Activated naive CD8-positive, alpha-beta T cell (primary cell): ENCODE measurements around the gene SPEF1.
"Not testable (repeated sequence)": the region's sequence is repeated elsewhere in the genome, so short reads cannot be mapped to it uniquely, and the experiment has no call there.

Source experiments
- H3K27ac Mint-ChIP-seq: one replicate; pipeline ENCODE4 v1.8.0; 2021; ENCODE audit warnings: mixed read lengths
- H3K27me3 Mint-ChIP-seq: one replicate; pipeline ENCODE4 v1.8.0; 2021; ENCODE audit warnings: mixed read lengths
- H3K36me3 Mint-ChIP-seq: one replicate; pipeline ENCODE4 v1.8.0; 2021; ENCODE audit warnings: mixed read lengths
- H3K4me1 Mint-ChIP-seq: one replicate; pipeline ENCODE4 v1.8.0; 2021; ENCODE audit warnings: low read depth, mixed read lengths
- H3K4me3 Mint-ChIP-seq: one replicate; pipeline ENCODE4 v1.8.0; 2021; ENCODE audit warnings: mild to moderate bottlenecking, mixed read lengths
- H3K9me3 Mint-ChIP-seq: one replicate; pipeline ENCODE4 v1.8.0; 2021; ENCODE audit warnings: low read depth, mixed read lengths

The SPEF1 gene, protein sequence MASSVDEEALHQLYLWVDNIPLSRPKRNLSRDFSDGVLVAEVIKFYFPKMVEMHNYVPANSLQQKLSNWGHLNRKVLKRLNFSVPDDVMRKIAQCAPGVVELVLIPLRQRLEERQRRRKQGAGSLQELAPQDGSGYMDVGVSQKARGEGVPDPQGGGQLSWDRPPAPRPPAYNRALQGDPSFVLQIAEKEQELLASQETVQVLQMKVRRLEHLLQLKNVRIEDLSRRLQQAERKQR

DNA sequence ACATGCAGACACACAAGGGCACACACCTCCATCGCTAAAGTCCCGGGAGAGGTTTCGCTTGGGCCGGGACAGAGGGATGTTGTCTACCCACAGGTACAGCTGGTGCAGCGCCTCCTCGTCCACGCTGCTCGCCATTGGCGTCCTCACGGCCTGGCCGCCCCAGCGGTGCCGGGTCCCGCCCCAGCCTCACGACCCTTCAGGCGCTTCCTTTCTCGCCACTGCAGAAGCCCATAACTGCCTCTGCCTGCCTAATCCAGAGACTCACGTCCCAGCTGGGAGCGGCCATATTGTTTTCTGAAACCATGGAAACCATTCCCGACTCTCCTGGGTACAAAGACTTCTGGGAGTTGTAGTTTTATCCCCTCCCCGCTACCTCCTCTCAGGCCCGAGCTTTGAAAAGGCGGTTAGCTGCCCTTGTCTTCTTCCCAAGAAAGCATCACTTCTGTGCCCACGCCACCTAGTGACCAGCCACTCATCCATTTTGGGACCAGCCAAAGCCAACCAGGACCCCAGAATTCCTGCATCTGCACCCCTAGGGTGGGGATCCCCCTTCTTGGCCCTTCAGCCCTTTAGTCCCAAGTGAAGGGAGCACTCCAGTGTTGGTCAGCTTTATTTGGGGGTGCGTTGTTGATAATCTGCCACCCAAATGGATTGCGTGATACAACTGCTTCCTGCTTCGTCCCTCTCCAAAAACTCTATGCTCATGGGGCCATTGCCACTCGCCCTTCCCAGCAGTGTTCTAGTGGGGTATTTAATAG lies at the start of gene SPEF1:
Gene SPEF1 (minus strand): TSS at position 296 of the 758 bp plus-strand sequence. CDS start 161 bp downstream, at position 135.
- Mint-ChIP-seq H3K4me3 (peak within 1 kb of the TSS; percentile 33), H3K27me3 (no peaks in the 10 kb centered on the region), H3K4me1 (peaks cover 39% of the 10 kb centered on the region), H3K36me3 (no peaks in the 10 kb centered on the region), H3K27ac (peak within 1 kb of the TSS; percentile 50), H3K9me3 (no peaks in the 10 kb centered on the region)

DNA sequence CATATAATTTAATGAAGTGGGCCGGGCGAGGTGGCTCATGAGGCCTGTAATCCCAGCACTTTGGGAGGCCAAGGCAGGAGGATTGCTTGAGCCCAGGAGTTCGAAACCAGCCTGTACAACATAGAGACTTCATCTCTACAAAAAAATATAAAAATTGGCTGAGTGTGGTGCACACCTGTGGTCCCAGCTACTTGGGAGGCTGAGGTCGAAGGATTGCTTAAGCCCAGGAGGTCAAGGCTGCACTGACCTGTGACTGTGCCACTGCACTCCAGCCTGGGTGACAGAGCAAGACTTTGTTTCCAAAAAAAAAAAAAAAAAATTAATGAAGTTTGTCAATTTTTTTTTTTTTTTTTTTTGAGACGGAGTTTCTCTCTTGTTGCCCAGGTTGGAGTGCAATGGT lies 48.6 kb upstream of the SPEF1 start:
- H3K4me3 Mint-ChIP-seq, H3K36me3 Mint-ChIP-seq, H3K27me3 Mint-ChIP-seq, H3K27ac Mint-ChIP-seq, H3K4me1 Mint-ChIP-seq, H3K9me3 Mint-ChIP-seq: not testable (repeated sequence)

DNA sequence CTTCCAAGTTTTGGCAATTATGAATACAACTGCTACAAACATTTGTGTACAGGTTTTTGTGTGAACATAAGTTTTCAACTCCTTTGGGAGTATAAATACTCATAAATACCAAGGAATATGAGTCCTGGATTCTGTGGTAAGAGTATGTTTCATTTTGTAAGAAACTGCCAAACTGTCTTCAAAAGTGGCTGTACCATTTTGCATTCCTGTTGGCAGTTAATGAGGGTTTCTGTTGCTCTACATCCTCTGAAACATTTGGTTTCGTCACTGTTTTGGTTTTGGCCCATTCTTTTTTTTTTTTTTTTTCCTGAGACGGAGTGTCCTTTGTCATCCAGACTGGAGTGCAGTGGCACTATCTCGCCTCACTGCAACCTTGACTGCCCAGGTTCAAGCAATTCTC lies 47.5 kb upstream of the SPEF1 start:
- Mint-ChIP-seq H3K36me3 (peaks cover 2% of the 10 kb centered on the region), H3K9me3 (no peaks in the 10 kb centered on the region), H3K4me1 (peaks cover 3% of the 10 kb centered on the region), H3K27ac (no peak overlapping the region), H3K4me3 (no peak overlapping the region), H3K27me3 (no peaks in the 10 kb centered on the region)

DNA sequence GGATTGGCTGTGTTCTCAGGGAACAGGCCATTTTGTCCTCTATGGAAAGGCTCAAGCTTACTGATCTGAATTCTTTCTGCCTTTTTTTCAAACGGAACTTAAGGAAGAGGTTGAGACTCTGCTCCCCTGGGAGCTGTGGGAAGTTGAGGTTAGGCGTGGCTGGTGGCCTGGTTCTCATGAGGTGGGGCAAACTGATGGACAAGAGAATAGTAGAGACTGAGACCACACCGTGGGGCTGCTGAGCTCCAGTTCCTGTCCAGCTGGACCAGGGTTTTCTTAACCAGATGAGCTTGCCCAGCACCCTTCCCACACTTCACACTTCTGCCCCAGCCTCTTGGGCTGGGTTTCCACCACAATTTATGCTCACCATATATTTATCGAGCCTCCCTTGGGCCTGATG lies 45.2 kb upstream of the SPEF1 start:
- Mint-ChIP-seq H3K4me3 (no peak overlapping the region), H3K27me3 (no peaks in the 10 kb centered on the region), H3K27ac (no peak overlapping the region), H3K9me3 (no peaks in the 10 kb centered on the region), H3K4me1 (peaks cover 9% of the 10 kb centered on the region), H3K36me3 (peaks cover 2% of the 10 kb centered on the region)

DNA sequence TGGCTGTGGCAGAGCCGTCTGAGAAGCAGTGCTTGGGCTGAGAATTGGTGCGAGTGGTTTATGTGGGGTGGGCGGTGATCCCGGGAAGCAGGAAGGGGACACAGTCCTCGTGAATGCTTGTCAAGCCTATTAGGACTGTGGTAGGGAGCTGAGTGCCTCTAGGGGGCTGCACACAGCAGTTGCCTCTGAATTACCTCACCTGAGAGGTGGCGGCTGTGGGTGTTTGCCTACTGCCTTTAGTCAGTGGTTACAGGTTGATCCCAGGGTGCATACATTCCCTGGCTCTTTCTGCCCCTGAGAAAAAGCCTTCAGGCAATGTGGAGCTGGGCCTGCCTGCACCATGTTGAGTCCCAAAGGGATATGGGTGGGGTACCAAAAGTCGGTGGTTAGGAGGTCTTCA lies 44.3 kb upstream of the SPEF1 start:
- H3K36me3 Mint-ChIP-seq = peaks cover 2% of the 10 kb centered on the region
- H3K27ac Mint-ChIP-seq = no peak overlapping the region

DNA sequence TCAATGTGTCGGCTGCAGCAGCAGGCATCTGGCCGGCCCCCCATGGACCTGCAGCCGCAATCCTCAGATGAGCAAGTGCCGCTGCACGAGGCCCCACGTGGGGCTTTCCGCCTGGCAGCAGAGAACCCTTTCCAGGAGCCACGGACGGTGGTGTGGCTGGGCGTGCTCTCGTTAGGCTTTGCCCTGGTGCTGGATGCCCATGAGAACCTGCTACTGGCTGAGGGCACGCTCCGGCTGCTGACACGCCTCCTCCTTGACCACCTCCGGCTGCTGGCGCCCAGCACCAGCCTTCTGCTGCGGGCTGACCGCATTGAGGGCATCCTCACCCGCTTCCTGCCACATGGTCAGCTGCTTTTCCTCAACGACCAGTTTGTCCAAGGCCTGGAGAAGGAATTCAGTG lies 42.6 kb upstream of the SPEF1 start:
- no peak overlapping the region for H3K27ac Mint-ChIP-seq
- no peak overlapping the region for H3K4me3 Mint-ChIP-seq
- no peaks in the 10 kb centered on the region for H3K9me3 Mint-ChIP-seq
- H3K36me3 Mint-ChIP-seq = peaks cover 2% of the 10 kb centered on the region
- H3K4me1 Mint-ChIP-seq = peaks cover 23% of the 10 kb centered on the region
- H3K27me3 Mint-ChIP-seq = no peaks in the 10 kb centered on the region

More for the DNA sequence above, 44.3 kb upstream of the SPEF1 start:
- Mint-ChIP-seq H3K27me3 (no peaks in the 10 kb centered on the region), H3K9me3 (no peaks in the 10 kb centered on the region), H3K4me3 (no peak overlapping the region), H3K4me1 (peaks cover 14% of the 10 kb centered on the region)

DNA sequence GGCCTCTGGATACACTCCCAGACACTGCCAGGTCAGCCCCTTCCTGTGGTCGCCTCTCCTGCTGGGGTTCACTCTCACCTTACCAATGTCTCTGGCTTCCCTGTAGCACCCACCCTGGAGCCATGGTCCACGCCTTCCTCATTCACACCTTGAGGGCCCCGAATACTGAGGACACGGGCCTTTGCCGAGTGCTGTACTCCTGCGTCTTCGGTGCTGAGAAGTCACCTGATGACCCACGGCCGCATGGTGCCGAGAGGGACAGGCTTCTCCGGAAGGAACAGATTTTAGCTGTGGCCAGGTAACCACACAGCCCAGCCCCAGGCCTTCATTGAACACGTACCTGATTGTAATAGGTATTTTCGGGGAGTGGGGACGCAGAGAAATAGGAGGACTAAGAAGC lies 40.7 kb upstream of the SPEF1 start:
- Mint-ChIP-seq H3K27me3 (no peaks in the 10 kb centered on the region), H3K9me3 (no peaks in the 10 kb centered on the region), H3K4me1 (peaks cover 34% of the 10 kb centered on the region), H3K27ac (peak overlapping the region; percentile 76), H3K4me3 (peak overlapping the region; percentile 93), H3K36me3 (peaks cover 1% of the 10 kb centered on the region)

DNA sequence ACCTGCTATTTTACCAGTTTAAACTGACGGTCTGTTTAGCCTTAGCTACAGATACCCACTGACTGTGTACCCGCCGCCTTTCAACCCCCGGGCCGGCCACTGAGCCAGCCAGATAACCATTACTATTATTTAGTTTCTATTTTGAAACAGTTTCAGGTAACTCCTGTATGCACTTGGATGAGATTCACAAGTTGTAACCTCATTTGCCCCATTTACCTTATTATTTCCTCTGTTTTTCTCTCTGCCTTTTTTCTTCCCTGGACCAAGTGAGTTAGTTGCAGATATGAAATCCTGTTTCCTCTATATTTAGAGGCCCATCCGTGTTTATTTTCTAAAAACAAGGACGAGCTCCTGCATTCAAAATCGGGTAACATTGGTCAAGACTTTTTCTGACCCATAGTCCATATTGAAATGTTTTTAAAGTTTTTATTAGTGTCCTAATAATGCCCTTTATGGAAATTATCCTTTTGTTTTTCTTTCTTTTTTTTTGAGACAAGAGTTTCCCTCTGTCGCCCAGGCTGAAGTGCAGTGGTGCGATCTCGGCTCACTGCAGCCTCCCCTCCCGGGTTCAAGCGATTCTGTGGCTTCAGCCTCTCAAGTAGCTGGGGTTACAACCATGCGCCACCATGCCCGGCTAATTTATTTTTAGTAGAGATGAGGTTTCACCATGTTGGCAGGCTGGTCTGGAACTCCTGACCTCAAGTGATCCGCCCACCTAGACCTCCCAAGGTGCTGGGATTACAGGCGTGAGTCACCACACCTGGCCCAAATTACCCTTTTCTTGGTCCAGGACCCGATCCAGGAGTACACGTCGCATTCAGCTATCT lies 39.9 kb upstream of the SPEF1 start:
- H3K4me1 Mint-ChIP-seq = peaks cover 42% of the 10 kb centered on the region
- no peaks in the 10 kb centered on the region for H3K9me3 Mint-ChIP-seq
- H3K36me3 Mint-ChIP-seq = no peaks in the 10 kb centered on the region
- no peaks in the 10 kb centered on the region for H3K27me3 Mint-ChIP-seq
- H3K4me3 Mint-ChIP-seq = peak overlapping the region; percentile 93
- H3K27ac Mint-ChIP-seq = peak overlapping the region; percentile 92

DNA sequence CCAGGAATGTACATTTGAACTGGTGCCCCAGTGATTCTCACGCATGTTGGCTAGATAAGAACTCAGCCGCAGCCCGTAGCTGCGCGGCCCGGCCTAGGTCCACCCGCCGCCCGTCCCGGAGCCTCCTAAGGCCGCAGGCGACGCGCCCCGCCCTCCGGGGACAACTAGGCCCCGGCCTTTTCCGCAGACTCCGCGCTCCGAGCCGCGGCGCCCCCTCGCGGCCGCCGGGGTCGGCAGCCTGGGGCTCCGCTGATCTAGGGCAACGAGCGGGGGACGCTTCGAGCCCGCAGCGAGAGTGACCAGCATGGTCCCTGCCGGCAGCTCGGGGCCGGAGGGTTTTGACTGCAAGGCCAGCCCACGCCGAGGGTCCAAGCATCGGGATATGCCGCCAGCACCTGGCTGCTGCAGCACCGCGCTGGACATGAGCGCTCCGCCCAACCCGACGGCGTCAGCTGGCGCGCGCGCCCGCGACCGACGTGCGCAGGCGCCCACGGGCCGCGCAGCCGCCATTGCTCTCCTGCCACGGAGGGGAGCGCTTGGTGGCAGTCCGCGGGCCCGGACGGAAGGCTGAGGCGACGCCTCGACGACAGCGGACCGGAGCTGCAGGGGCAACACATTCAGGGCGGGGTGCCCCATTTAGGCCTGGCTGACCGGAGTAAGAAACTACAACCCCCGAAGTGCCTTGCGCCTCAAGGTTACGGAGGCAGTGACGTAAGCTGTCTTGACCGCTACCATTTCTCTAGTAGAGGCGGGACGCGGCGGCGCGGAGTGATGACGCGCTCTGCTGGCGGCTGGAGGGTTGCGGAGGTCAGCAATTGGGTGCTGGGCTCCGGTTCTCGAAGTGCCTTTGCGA lies 39.0 kb upstream of the SPEF1 start, which contains the start of gene AP5S1:
Gene AP5S1 (plus strand): TSS at position 500 of the 853 bp plus-strand sequence. CDS start 1,571 bp downstream, outside the sequence.
- peak within 1 kb of the TSS; percentile 93 for H3K4me3 Mint-ChIP-seq
- no peaks in the 10 kb centered on the region for H3K9me3 Mint-ChIP-seq
- H3K27me3 Mint-ChIP-seq = no peaks in the 10 kb centered on the region
- H3K27ac Mint-ChIP-seq = peak within 1 kb of the TSS; percentile 92
- peaks cover 47% of the 10 kb centered on the region for H3K4me1 Mint-ChIP-seq
- H3K36me3 Mint-ChIP-seq = no peaks in the 10 kb centered on the region

DNA sequence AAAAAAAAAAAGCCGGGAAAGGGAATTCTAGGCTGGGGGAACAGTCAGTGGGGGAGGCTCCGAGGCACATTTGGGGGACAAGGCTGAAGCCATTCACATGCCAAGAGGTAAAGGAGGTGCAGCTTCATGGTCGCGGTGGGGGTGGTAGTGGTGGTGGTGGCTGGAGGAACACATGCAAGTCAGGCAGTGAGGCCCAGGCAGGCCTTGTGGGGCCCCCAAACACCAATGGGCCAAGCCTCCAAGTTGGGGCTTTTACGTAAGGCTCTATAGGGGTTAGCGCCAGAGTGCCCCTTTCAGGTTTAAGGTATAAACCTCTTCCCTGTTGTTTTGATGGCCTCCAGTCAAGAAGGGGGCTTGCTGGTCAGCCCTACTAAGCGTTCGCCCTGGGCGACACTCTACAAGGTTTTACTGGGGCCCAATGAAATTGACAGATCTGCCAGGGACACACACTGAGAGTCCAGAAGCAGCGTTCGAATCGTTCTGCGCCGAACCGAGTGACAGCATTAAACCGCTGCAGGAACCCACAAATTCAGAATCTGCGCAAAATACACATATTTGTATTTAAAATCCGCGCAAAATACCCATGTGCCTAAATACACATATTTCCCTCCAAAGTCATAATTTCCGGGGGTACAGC lies 38.3 kb upstream of the SPEF1 start:
- H3K9me3 Mint-ChIP-seq = no peaks in the 10 kb centered on the region
- H3K4me3 Mint-ChIP-seq = peak overlapping the region; percentile 93
- H3K27me3 Mint-ChIP-seq = no peaks in the 10 kb centered on the region
- H3K4me1 Mint-ChIP-seq = peaks cover 54% of the 10 kb centered on the region
- H3K36me3 Mint-ChIP-seq = no peaks in the 10 kb centered on the region
- H3K27ac Mint-ChIP-seq = peak overlapping the region; percentile 87

DNA sequence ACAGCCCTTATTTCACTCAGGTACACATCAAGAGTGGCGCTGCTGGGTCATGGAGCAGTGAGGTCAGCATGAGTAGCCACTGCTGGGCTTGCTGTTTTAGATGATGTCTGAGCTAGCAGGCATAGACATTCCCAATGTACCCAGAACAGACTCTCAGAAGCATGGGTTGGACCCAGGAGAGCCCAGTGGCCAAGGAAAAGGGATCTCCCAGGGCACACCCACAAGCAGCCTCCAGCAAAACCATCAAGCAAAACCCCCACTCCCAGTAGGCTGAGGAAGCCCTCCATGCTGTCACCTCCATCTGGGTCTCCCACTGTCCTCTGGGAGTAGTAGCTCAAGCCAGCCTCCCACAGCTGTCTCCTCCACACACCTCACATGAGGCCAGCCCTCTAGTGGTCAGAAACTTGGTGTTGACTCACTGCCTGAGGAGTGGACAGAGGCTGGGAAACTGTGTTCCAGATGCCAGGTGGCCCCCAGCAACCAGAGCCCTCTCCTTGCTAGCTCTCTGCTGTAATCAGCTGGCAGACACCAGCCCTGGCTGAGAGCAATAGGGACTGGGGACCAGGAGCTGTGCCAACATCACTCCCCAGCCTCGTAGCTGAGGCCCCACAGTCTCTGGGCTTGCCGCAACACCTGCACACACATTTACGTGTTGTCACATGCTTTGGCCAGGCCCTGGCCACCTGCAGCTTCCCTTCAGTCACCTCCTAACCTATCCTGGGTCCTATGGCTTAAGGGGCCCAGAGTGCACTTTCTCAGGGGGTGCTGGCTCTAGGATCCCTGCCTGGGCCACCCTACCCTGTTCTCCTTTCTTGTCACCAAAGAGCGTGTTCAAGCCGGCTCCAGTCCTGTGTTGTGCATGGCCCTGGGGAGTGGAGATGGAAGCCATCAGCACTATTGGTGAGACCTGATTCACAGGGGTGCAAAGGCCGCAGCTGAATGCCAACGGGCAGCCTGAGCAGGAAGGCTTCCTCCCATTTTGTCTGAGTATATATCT lies 37.2 kb upstream of the SPEF1 start:
- H3K36me3 Mint-ChIP-seq = no peaks in the 10 kb centered on the region
- no peaks in the 10 kb centered on the region for H3K9me3 Mint-ChIP-seq
- peak overlapping the region; percentile 93 for H3K4me3 Mint-ChIP-seq
- H3K4me1 Mint-ChIP-seq = peaks cover 60% of the 10 kb centered on the region
- H3K27me3 Mint-ChIP-seq = no peaks in the 10 kb centered on the region
- H3K27ac Mint-ChIP-seq = peak overlapping the region; percentile 87

DNA sequence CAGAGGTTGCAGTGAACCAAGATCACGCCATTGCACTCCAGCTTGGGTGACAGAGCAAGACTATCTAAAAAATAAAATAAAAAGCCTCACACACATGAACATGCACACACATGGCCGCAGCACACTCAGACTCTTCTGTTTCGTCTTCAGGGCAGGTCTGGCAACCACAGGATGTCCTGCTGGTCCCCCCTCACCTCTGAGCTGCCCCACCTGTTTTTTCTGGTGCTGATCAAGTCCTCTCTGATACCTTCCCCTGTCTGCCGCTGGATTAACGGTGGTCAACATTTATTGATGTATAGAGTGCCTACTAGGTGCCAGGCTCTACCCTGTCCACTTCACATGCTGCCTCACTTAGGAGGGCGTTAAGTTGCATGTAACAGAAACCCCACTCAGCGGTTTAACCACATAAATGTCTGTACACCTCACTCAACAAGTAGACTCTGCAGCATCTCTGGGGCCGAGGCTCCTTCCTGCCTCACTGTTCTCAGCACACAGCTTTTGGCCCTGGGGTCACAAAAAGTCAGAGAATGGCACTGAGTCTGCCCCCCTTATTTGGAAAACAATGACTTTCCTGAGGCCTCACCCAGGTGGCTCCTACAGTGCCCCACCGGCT lies 34.6 kb upstream of the SPEF1 start:
- Mint-ChIP-seq H3K36me3 (no peaks in the 10 kb centered on the region), H3K4me1 (peaks cover 76% of the 10 kb centered on the region), H3K9me3 (no peaks in the 10 kb centered on the region), H3K27me3 (no peaks in the 10 kb centered on the region), H3K27ac (peak overlapping the region; percentile 90), H3K4me3 (peak overlapping the region; percentile 68)
